Spleen (tissue), 11 donors: ENCODE results near the gene TRUB2. TPM values are rescaled to one million over a fixed set of nuclear protein-coding genes. Genes with fewer than 3 reads are reported as not detected.

ENCODE experiments used
- DNase-seq: peaks from one replicate; pipeline ENCODE4 v3.0.0-alpha.2; 2020
- H3K27ac ChIP-seq, 8 donors: fragments of 200-600 bp; sonication (generic) in 7 of 8; 1 replicate in 4 of 8; 2 replicates in 4 of 8; pipeline versions ENCODE4 v1.5.0 to v1.8.0; 2016 to 2021; ENCODE audit warnings: inconsistent platforms in 4 of 8, mild to moderate bottlenecking in 4 of 8, moderate library complexity in 1 of 8
- H3K27me3 ChIP-seq, 7 donors: fragments of 200-600 bp; sonication (generic) in 6 of 7; replicated peaks in 1 of 7; 1 replicate in 4 of 7; 2 replicates in 3 of 7; pipeline versions ENCODE4 v1.5.0 to v1.8.0; 2016 to 2021; ENCODE audit warnings: inconsistent platforms in 3 of 7, mild to moderate bottlenecking in 1 of 7
- H3K36me3 ChIP-seq, 6 donors: fragments of 200-600 bp; sonication (generic) in 5 of 6; 1 replicate in 4 of 6; 2 replicates in 2 of 6; pipeline versions ENCODE4 v1.5.0 to v1.8.0; 2016 to 2021; ENCODE audit warnings: inconsistent platforms in 2 of 6
- H3K4me1 ChIP-seq, 6 donors: fragments of 200-600 bp; sonication (generic) in 5 of 6; 1 replicate in 3 of 6; 2 replicates in 3 of 6; pipeline versions ENCODE4 v1.5.0 to v1.8.0; 2016 to 2021; ENCODE audit warnings: inconsistent platforms in 3 of 6
- H3K4me3 ChIP-seq, 8 donors: fragments of 200-600 bp; sonication (generic) in 7 of 8; 1 replicate in 4 of 8; 2 replicates in 4 of 8; pipeline versions ENCODE4 v1.5.0 to v1.8.0; 2016 to 2021; ENCODE audit warnings: inconsistent platforms in 4 of 8, mild to moderate bottlenecking in 4 of 8, moderate library complexity in 2 of 8
- H3K9me3 ChIP-seq, 8 donors: fragments of 200-600 bp; sonication (generic) in 7 of 8; 1 replicate in 4 of 8; 2 replicates in 4 of 8; pipeline versions ENCODE4 v1.5.0 to v1.8.0; 2016 to 2021; ENCODE audit warnings: inconsistent platforms in 4 of 8
- CTCF ChIP-seq, 11 experiments: fragments of 200-600 bp in 7 of 11; fragments of 450-650 bp in 4 of 11; sonication (generic) in 4 of 11; IDR thresholded peaks in 8 of 11; conservative IDR thresholded peaks in 3 of 11; 1 replicate in 7 of 11; 2 replicates in 4 of 11; pipeline versions ENCODE4 v1.4.0 to v1.8.0; 2016 to 2021; ENCODE audit warnings: antibody characterized with exemption in 11 of 11, inconsistent platforms in 4 of 11, mild to moderate bottlenecking in 1 of 11
- POLR2A ChIP-seq, 3 donors: fragments of 450-650 bp; IDR thresholded peaks; one replicate each; pipeline ENCODE4 v1.5.1; 2017; ENCODE audit warnings: antibody characterized with exemption in 3 of 3, mild to moderate bottlenecking in 1 of 3
- POLR2AphosphoS5 ChIP-seq, 3 donors: sonication (generic); formaldehyde crosslinking; IDR thresholded peaks; one replicate each; pipeline ENCODE4 v1.5.1; 2017; ENCODE audit warnings: antibody characterized with exemption in 3 of 3
- WGBS, 5 donors: extraction: QIAGEN DNeasy Blood & Tissue Kit in 3 of 5; methylation state at CpG; one replicate each; pipeline versions ENCODE4 v1.1.5 to v1.1.7; 2013 to 2018; 5-methylcytosine and 5-hydroxymethylcytosine counted together
- intact Hi-C: fragments of 100-400 bp; cut with DNase I; formaldehyde crosslinking; loops from one replicate; pipeline ENCODE4 v1.15.0; 2023; ENCODE audit warnings: low total_unique reads
- polyA plus RNA-seq, 3 donors: library from polyadenylated mRNA; stranded (reverse); fragments of 200-250 nt; gene quantifications; one replicate each; pipeline ENCODE4 v1.2.1, GENCODE V29; 2013
- total RNA-seq, 7 donors: library from RNA; depleted of rRNA in 3 of 7; stranded (reverse); fragments of >200 nt in 3 of 7; fragmentation: NEBNext Ultra II Directional in 4 of 7; extraction: Animal tissue kit (Norgen Biotek cat#: 25700) in 4 of 7; gene quantifications; one replicate each; pipeline versions ENCODE4 v1.1.0 to v1.2.1, GENCODE V29; 2016 to 2021
- donor health status: healthy with polysubstance abuse.
- donor health status: DM: no; HTN: no; CAD: no; lungs with moderate emphysema.
- donor health status: DM: no; HTN: no; CAD: no.
- donor health status: Bipolar disorder and iron deficiency.
- donor health status: healthy.
- donor health status: DM: no; HTN: no; CAD: no.
- donor health status: DM: yes; HTN: yes; CAD: no.

The TRUB2 gene
- total and polyA plus RNA-seq, 10 donors: 9.0 to 19.2 (median 15.2) TPM

DNA sequence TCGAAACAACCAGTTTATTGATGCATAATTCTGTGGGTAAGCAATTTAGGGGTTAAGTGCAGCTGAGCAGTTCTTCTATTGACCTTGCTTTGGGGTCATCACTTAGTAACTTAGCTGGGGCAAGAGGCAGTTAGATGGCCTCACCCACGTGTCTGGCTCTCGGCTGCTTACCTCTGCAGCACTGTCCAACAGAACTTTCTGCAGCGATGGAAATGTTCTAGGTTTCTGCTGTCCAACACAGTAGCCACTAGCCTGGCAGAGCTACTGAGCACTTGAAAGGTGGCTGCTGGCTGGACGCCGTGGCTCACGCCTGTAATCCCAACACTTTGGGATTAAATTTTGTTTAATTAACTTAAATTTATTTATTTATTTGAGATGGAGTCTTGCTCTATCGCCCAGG lies 35.8 kb upstream of the TRUB2 start:
- WGBS, 5 donors: 81 to 95% (median 88%) methylated on average over 7 to 8 of the region's 8 CpGs
- H3K27me3 ChIP-seq: no peaks in the 10 kb centered on the region
- intact Hi-C loops: no loop called here
- peaks cover 0 to 66% (median 23%) of the 10 kb centered on the region in 6 donors for H3K36me3 ChIP-seq
- TF ChIP-seq POLR2A (IDR thresholded peaks at IDR 0.05): no peak
- no peak for TF ChIP-seq POLR2AphosphoS5 (IDR thresholded peaks at IDR 0.05)
- no peak for TF ChIP-seq CTCF (IDR thresholded peaks at IDR 0.05 in 8 of 11, conservative IDR thresholded peaks at IDR 0.05 in 3 of 11)
- no peak for DNase-seq
- no peak overlapping the region for H3K27ac ChIP-seq
- H3K4me3 ChIP-seq: no peak overlapping the region
- peaks cover 7 to 20% (median 14%) of the 10 kb centered on the region in 6 donors for H3K4me1 ChIP-seq
- no peaks in the 10 kb centered on the region for H3K9me3 ChIP-seq

DNA sequence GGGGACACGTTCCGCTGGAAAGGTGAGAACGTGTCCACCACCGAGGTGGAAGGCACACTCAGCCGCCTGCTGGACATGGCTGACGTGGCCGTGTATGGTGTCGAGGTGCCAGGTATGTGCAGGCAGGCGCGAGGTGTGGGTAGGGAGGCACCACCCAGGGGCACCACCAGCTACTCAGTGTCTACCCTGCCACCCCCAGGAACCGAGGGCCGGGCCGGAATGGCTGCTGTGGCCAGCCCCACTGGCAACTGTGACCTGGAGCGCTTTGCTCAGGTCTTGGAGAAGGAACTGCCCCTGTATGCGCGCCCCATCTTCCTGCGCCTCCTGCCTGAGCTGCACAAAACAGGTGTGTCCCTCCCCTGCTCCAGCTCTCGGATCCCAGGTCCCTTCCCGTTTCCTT lies 33.2 kb upstream of the TRUB2 start:
- DNase-seq: no peak
- Histone ChIP-seq H3K9me3 (no peaks in the 10 kb centered on the region), H3K27me3 (no peaks in the 10 kb centered on the region), H3K36me3 (peaks cover 0 to 88% (median 35%) of the 10 kb centered on the region in 6 donors), H3K4me3 (no peak overlapping the region), H3K27ac (no peak overlapping the region), H3K4me1 (no peaks in the 10 kb centered on the region)
- WGBS, 5 donors: 94 to 98% (median 95%) methylated on average over 14 to 19 of the region's 19 CpGs
- intact Hi-C loops: no loop called here
- TF ChIP-seq CTCF (IDR thresholded peaks at IDR 0.05 in 8 of 11, conservative IDR thresholded peaks at IDR 0.05 in 3 of 11): no peak
- TF ChIP-seq POLR2A (IDR thresholded peaks at IDR 0.05): no peak
- peak in 1 of 3 donors; percentile 23 for TF ChIP-seq POLR2AphosphoS5 (IDR thresholded peaks at IDR 0.05)

- WGBS, 5 donors: 92 to 98% (median 97%) methylated on average over 6 of the region's 6 CpGs
- H3K27me3 ChIP-seq: no peaks in the 10 kb centered on the region
- no peak overlapping the region for H3K4me3 ChIP-seq
- no peak for DNase-seq
- H3K27ac ChIP-seq: no peak overlapping the region
- H3K4me1 ChIP-seq: no peaks in the 10 kb centered on the region
- intact Hi-C loops: no loop called here
- TF ChIP-seq POLR2AphosphoS5 (IDR thresholded peaks at IDR 0.05) (no peak), CTCF (IDR thresholded peaks at IDR 0.05 in 8 of 11, conservative IDR thresholded peaks at IDR 0.05 in 3 of 11) (no peak), POLR2A (IDR thresholded peaks at IDR 0.05) (no peak)
- peaks cover 0 to 95% (median 68%) of the 10 kb centered on the region in 6 donors for H3K36me3 ChIP-seq
- H3K9me3 ChIP-seq: no peaks in the 10 kb centered on the region
Measured at GRCh38 chr9:128349772-128350171, 27.5 kb upstream of the TRUB2 start.

- no peak overlapping the region for H3K27ac ChIP-seq
- peaks cover 0 to 95% (median 71%) of the 10 kb centered on the region in 6 donors for H3K36me3 ChIP-seq
- WGBS, 5 donors: 83 to 92% (median 88%) methylated on average over 2 of the region's 2 CpGs
- no peak for DNase-seq
- TF ChIP-seq POLR2A (IDR thresholded peaks at IDR 0.05): no peak
- no peak for TF ChIP-seq CTCF (IDR thresholded peaks at IDR 0.05 in 8 of 11, conservative IDR thresholded peaks at IDR 0.05 in 3 of 11)
- no peak for TF ChIP-seq POLR2AphosphoS5 (IDR thresholded peaks at IDR 0.05)
- H3K27me3 ChIP-seq: no peaks in the 10 kb centered on the region
- no peak overlapping the region for H3K4me3 ChIP-seq
- intact Hi-C loops: no loop called here
- H3K4me1 ChIP-seq: no peaks in the 10 kb centered on the region
- H3K9me3 ChIP-seq: no peaks in the 10 kb centered on the region
Measured at GRCh38 chr9:128349125-128349524, 26.9 kb upstream of the TRUB2 start.
